ENCODE data around the gene KLHL20.

Gene KLHL20

GRCh38 chr1:173742203-173742886 lies 27.6 kb downstream of the KLHL20 start:
- no peak overlapping the region for H3K9ac ChIP-seq (ENCODE audit: low read depth, low read length, poor library complexity, severe bottlenecking)
- no peaks in the 10 kb centered on the region for H4K20me1 ChIP-seq (ENCODE audit: insufficient read depth, low read length, poor library complexity, severe bottlenecking)
- peaks cover 9% of the 10 kb centered on the region; the same call in 1 of the 2 replicates for H3K36me3 ChIP-seq (ENCODE audit: insufficient read depth, low read length)
- H3K4me2 ChIP-seq (ENCODE audit: low read depth, low read length, poor library complexity, severe bottlenecking), result no peak overlapping the region
- no peaks in the 10 kb centered on the region for H3F3A ChIP-seq (ENCODE audit: low read depth)
- no peak overlapping the region for H3K4me3 ChIP-seq (ENCODE audit: low read length, poor library complexity, severe bottlenecking)
- no peaks in the 10 kb centered on the region for H3K9me2 ChIP-seq (replicated peaks; ENCODE audit: low read depth, low read length)
- TF ChIP-seq CTCF (conservative IDR thresholded peaks at IDR 0.05; ENCODE audit: low read length) (no peak), EZH2phosphoT487 (IDR thresholded peaks at IDR 0.05; ENCODE audit: borderline replicate concordance) (no peak)
- no peak overlapping the region for H2AFZ ChIP-seq (ENCODE audit: low read length)
- H3K9me3 ChIP-seq (ENCODE audit: insufficient read depth, low read depth, low read length), result no peaks in the 10 kb centered on the region
- H3K79me2 ChIP-seq (ENCODE audit: insufficient read depth, low read length), result peaks cover 58% of the 10 kb centered on the region
- no peaks in the 10 kb centered on the region for H3K27me3 ChIP-seq (ENCODE audit: insufficient read depth, low read length, poor library complexity, severe bottlenecking)
- H3K4me1 ChIP-seq (ENCODE audit: insufficient read depth, low read length, poor library complexity, severe bottlenecking), result no peaks in the 10 kb centered on the region

- TF ChIP-seq CTCF (conservative IDR thresholded peaks at IDR 0.05; ENCODE audit: low read length) (no peak), EZH2phosphoT487 (IDR thresholded peaks at IDR 0.05; ENCODE audit: borderline replicate concordance) (no peak)
- Histone ChIP-seq H3K79me2 (ENCODE audit: insufficient read depth, low read length) (peaks cover 41% of the 10 kb centered on the region), H3K4me1 (ENCODE audit: insufficient read depth, low read length, poor library complexity, severe bottlenecking) (no peaks in the 10 kb centered on the region), H3K4me2 (ENCODE audit: low read depth, low read length, poor library complexity, severe bottlenecking) (no peak overlapping the region), H3K36me3 (ENCODE audit: insufficient read depth, low read length) (peaks cover 9% of the 10 kb centered on the region; the same call in 1 of the 2 replicates), H2AFZ (ENCODE audit: low read length) (no peak overlapping the region), H4K20me1 (ENCODE audit: insufficient read depth, low read length, poor library complexity, severe bottlenecking) (no peaks in the 10 kb centered on the region), H3K27me3 (ENCODE audit: insufficient read depth, low read length, poor library complexity, severe bottlenecking) (no peaks in the 10 kb centered on the region), H3K9me3 (ENCODE audit: insufficient read depth, low read depth, low read length) (no peaks in the 10 kb centered on the region), H3K9ac (ENCODE audit: low read depth, low read length, poor library complexity, severe bottlenecking) (no peak overlapping the region), H3K9me2 (replicated peaks; ENCODE audit: low read depth, low read length) (no peaks in the 10 kb centered on the region), H3K4me3 (ENCODE audit: low read length, poor library complexity, severe bottlenecking) (no peak overlapping the region), H3F3A (ENCODE audit: low read depth) (no peaks in the 10 kb centered on the region)
These were observed 29.9 kb downstream of the KLHL20 start for GRCh38 chr1:173744651-173745050.

- H4K20me1 ChIP-seq (ENCODE audit: insufficient read depth, low read length, poor library complexity, severe bottlenecking), result no peaks in the 10 kb centered on the region
- H3K9me2 ChIP-seq (replicated peaks; ENCODE audit: low read depth, low read length), result no peaks in the 10 kb centered on the region
- H3K9me3 ChIP-seq (ENCODE audit: insufficient read depth, low read depth, low read length), result no peaks in the 10 kb centered on the region
- no peak overlapping the region for H2AFZ ChIP-seq (ENCODE audit: low read length)
- H3K9ac ChIP-seq (ENCODE audit: low read depth, low read length, poor library complexity, severe bottlenecking), result no peak overlapping the region
- no peak for TF ChIP-seq EZH2phosphoT487 (IDR thresholded peaks at IDR 0.05; ENCODE audit: borderline replicate concordance)
- TF ChIP-seq CTCF (conservative IDR thresholded peaks at IDR 0.05; ENCODE audit: low read length), result no peak
- H3K4me3 ChIP-seq (ENCODE audit: low read length, poor library complexity, severe bottlenecking), result no peak overlapping the region
- no peaks in the 10 kb centered on the region for H3K27me3 ChIP-seq (ENCODE audit: insufficient read depth, low read length, poor library complexity, severe bottlenecking)
- H3K4me2 ChIP-seq (ENCODE audit: low read depth, low read length, poor library complexity, severe bottlenecking), result no peak overlapping the region
- no peaks in the 10 kb centered on the region for H3F3A ChIP-seq (ENCODE audit: low read depth)
- H3K36me3 ChIP-seq (ENCODE audit: insufficient read depth, low read length), result peaks cover 24% of the 10 kb centered on the region
- H3K79me2 ChIP-seq (ENCODE audit: insufficient read depth, low read length), result peaks cover 12% of the 10 kb centered on the region
- no peaks in the 10 kb centered on the region for H3K4me1 ChIP-seq (ENCODE audit: insufficient read depth, low read length, poor library complexity, severe bottlenecking)
These were observed 34.4 kb downstream of the KLHL20 start for GRCh38 chr1:173749137-173749536.

All from Loucy (cell line).